HepG2 (cell line): Measurements from ENCODE around the gene ZDHHC24. TPM values are rescaled to one million over a fixed set of nuclear protein-coding genes. Genes with fewer than 3 reads are reported as not detected.

Experiments
- DZIP1 ChIP-seq: sonication (generic); formaldehyde crosslinking; IDR thresholded peaks from 2 replicates; pipeline ENCODE4 v1.5.0; 2020; ENCODE audit warnings: mild to moderate bottlenecking, missing genetic modification reagents
- EED ChIP-seq: sonication (generic); formaldehyde crosslinking; IDR thresholded peaks from 2 replicates; pipeline ENCODE4 v1.5.0; 2020; ENCODE audit warnings: mild to moderate bottlenecking, missing genetic modification reagents
- EHMT2 ChIP-seq: fragments of 200-600 bp; sonication (generic); IDR thresholded peaks from 2 replicates; pipeline ENCODE4 v1.7.0; 2017; ENCODE audit warnings: antibody characterized with exemption, low read depth, low read length, borderline replicate concordance
- GATAD2A ChIP-seq: IDR thresholded peaks from 2 replicates; pipeline ENCODE4 v1.6.1; 2016
- HIVEP1 ChIP-seq: sonication (generic); formaldehyde crosslinking; IDR thresholded peaks from 2 replicates; pipeline ENCODE4 v1.4.0; 2020; ENCODE audit warnings: mild to moderate bottlenecking, missing genetic modification reagents
- KAT8 ChIP-seq: IDR thresholded peaks from 2 replicates; pipeline ENCODE4 v1.6.1; 2016; ENCODE audit warnings: missing genetic modification reagents, missing compliant biosample characterization
- KMT2B ChIP-seq: IDR thresholded peaks from 2 replicates; pipeline ENCODE4 v1.6.1; 2016; ENCODE audit warnings: missing genetic modification reagents, missing compliant biosample characterization
- MLX ChIP-seq: IDR thresholded peaks from 2 replicates; pipeline ENCODE4 v1.6.1; 2016
- MTF2 ChIP-seq: sonication (generic); formaldehyde crosslinking; IDR thresholded peaks from 2 replicates; pipeline ENCODE4 v1.5.0; 2020; ENCODE audit warnings: missing genetic modification reagents, borderline replicate concordance
- PAX8 ChIP-seq: sonication (generic); formaldehyde crosslinking; IDR thresholded peaks from 2 replicates; pipeline ENCODE4 v1.8.0; 2022; ENCODE audit warnings: mild to moderate bottlenecking, missing genetic modification reagents, borderline replicate concordance
- PPARG ChIP-seq: conservative IDR thresholded peaks from 2 replicates; pipeline ENCODE4 v1.6.1; 2016; ENCODE audit warnings: missing biosample characterization, missing genetic modification reagents
- SMAD9 ChIP-seq: sonication (generic); formaldehyde crosslinking; IDR thresholded peaks from 2 replicates; pipeline ENCODE4 v1.5.1; 2020; ENCODE audit warnings: mild to moderate bottlenecking, missing genetic modification reagents
- SOX13 ChIP-seq, 3 experiments: fragments of 450-650 bp in 1 of 3; sonication (generic) in 1 of 3; formaldehyde crosslinking in 1 of 3; IDR thresholded peaks in 2 of 3; conservative IDR thresholded peaks in 1 of 3; 2 replicates each; pipeline versions ENCODE4 v1.5.0 to v1.6.1; 2016 to 2020; ENCODE audit warnings: antibody characterized with exemption in 1 of 3, mild to moderate bottlenecking in 1 of 3, missing compliant biosample characterization in 1 of 3, missing genetic modification reagents in 1 of 3, moderate library complexity in 1 of 3
- SRSF9 ChIP-seq: fragments of 200-400 bp; formaldehyde crosslinking; IDR thresholded peaks from 2 replicates; pipeline ENCODE4 v1.6.1; 2018; ENCODE audit warnings: borderline replicate concordance, mild to moderate bottlenecking, low read depth, low read length; ENCODE audit not compliant: insufficient read depth, poor library complexity, severe bottlenecking
- ZNF550 ChIP-seq: sonication (generic); formaldehyde crosslinking; IDR thresholded peaks from 2 replicates; pipeline ENCODE4 v1.4.0; 2020; ENCODE audit warnings: mild to moderate bottlenecking, missing genetic modification reagents, borderline replicate concordance
- polyA plus RNA-seq, 8 experiments: library from polyadenylated mRNA; depleted of rRNA in 3 of 8; stranded (reverse) in 7 of 8; unstranded in 1 of 8; fragments of >200 nt; fragmentation: Illumina TruSeq in 4 of 8; extraction: Trizol in 4 of 8; gene quantifications; 2 replicates each; pipeline versions ENCODE4 v1.2.1 to v1.2.3, GENCODE V29; 2011 to 2016; ENCODE audit warnings: low read depth in 4 of 8, missing spikeins in 1 of 8, mixed read lengths in 1 of 8; ENCODE audit not compliant: insufficient read depth in 1 of 8
- total RNA-seq, 5 experiments: library from RNA; depleted of rRNA; stranded (reverse); fragments of >200 nt; fragmentation: Illumina TruSeq; extraction: Trizol; gene quantifications; 2 replicates each; pipeline ENCODE4 v1.2.3, GENCODE V29; 2016; ENCODE audit warnings: low read depth in 1 of 5
- TF ChIP-seq, protein P1 (sequence below): sonication (generic); formaldehyde crosslinking; IDR thresholded peaks from 2 replicates; pipeline ENCODE4 v1.8.0; 2022; ENCODE audit warnings: missing genetic modification reagents, mild to moderate bottlenecking, borderline replicate concordance
- TF ChIP-seq, protein P2 (sequence below): sonication (generic); formaldehyde crosslinking; IDR thresholded peaks from 2 replicates; pipeline ENCODE4 v1.9.0; 2021; ENCODE audit warnings: missing genetic modification reagents, borderline replicate concordance
- TF ChIP-seq, protein P3 (sequence below): sonication (generic); formaldehyde crosslinking; IDR thresholded peaks from 2 replicates; pipeline ENCODE4 v1.4.0; 2020; ENCODE audit warnings: missing genetic modification reagents
- TF ChIP-seq, protein P4 (sequence below): sonication (generic); formaldehyde crosslinking; IDR thresholded peaks from 2 replicates; pipeline ENCODE4 v1.5.1; 2020; ENCODE audit warnings: missing genetic modification reagents, mild to moderate bottlenecking, borderline replicate concordance

The ZDHHC24 gene
- total and polyA plus RNA-seq, 2 of the 13 experiments (the other 11 are each of a cell fraction or from before 2014, with no cell fraction given): 4.3 TPM

DNA sequence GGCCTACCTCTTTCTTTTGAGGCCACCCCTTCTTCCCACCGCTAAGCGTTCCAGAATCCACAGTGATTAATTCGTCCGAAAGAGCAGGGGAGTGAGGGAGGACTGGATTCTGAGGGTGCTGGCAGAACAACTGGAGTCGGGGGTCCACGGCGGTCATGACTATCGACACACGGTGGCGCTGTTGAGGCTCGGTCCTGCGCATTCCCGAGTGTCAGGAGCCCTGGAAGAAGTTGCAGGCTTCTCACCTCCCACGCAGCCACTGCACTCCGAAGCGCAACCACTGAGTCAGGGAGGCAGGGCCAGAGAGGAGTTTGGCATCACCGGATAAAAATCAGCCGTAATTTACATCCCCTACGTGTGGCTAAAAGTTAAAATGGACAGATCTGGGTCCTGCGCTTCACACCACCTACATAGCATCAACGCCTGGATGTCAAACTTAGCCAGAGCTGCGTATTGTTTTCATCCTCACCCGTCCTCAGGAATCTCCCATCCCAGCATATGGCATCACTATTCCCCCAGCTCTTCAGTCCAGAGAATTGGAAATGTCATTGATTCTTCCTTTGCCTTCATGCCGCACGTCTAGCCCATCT, 33.3 kb upstream of the ZDHHC24 start (continued):
- TF ChIP-seq, protein P1, sequence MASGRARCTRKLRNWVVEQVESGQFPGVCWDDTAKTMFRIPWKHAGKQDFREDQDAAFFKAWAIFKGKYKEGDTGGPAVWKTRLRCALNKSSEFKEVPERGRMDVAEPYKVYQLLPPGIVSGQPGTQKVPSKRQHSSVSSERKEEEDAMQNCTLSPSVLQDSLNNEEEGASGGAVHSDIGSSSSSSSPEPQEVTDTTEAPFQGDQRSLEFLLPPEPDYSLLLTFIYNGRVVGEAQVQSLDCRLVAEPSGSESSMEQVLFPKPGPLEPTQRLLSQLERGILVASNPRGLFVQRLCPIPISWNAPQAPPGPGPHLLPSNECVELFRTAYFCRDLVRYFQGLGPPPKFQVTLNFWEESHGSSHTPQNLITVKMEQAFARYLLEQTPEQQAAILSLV: no peak
- TF ChIP-seq PAX8 (CRISPR knock-in tag) (no peak), GATAD2A (CRISPR knock-in tag) (0 out of 2 replicates have a peak, but pooled peaks have one; percentile 30), KMT2B (no peak), HIVEP1 (CRISPR knock-in tag) (no peak), PPARG (no peak), ZNF550 (CRISPR knock-in tag) (no peak), MLX (no peak), EHMT2 (no peak), SMAD9 (CRISPR knock-in tag) (no peak), KAT8 (CRISPR knock-in tag) (no peak), MTF2 (no peak), DZIP1 (no peak), EED (no peak), SRSF9 (no peak), SOX13 (IDR thresholded peaks at IDR 0.05) (no peak), SOX13 (CRISPR knock-in tag; conservative IDR thresholded peaks at IDR 0.05 in 1 of 2, IDR thresholded peaks at IDR 0.05 in 1 of 2) (no peak)
- TF ChIP-seq, protein P2, sequence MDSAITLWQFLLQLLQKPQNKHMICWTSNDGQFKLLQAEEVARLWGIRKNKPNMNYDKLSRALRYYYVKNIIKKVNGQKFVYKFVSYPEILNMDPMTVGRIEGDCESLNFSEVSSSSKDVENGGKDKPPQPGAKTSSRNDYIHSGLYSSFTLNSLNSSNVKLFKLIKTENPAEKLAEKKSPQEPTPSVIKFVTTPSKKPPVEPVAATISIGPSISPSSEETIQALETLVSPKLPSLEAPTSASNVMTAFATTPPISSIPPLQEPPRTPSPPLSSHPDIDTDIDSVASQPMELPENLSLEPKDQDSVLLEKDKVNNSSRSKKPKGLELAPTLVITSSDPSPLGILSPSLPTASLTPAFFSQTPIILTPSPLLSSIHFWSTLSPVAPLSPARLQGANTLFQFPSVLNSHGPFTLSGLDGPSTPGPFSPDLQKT: no peak
- TF ChIP-seq, protein P3, sequence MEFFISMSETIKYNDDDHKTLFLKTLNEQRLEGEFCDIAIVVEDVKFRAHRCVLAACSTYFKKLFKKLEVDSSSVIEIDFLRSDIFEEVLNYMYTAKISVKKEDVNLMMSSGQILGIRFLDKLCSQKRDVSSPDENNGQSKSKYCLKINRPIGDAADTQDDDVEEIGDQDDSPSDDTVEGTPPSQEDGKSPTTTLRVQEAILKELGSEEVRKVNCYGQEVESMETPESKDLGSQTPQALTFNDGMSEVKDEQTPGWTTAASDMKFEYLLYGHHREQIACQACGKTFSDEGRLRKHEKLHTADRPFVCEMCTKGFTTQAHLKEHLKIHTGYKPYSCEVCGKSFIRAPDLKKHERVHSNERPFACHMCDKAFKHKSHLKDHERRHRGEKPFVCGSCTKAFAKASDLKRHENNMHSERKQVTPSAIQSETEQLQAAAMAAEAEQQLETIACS (CRISPR knock-in tag): no peak
- TF ChIP-seq, protein P4, sequence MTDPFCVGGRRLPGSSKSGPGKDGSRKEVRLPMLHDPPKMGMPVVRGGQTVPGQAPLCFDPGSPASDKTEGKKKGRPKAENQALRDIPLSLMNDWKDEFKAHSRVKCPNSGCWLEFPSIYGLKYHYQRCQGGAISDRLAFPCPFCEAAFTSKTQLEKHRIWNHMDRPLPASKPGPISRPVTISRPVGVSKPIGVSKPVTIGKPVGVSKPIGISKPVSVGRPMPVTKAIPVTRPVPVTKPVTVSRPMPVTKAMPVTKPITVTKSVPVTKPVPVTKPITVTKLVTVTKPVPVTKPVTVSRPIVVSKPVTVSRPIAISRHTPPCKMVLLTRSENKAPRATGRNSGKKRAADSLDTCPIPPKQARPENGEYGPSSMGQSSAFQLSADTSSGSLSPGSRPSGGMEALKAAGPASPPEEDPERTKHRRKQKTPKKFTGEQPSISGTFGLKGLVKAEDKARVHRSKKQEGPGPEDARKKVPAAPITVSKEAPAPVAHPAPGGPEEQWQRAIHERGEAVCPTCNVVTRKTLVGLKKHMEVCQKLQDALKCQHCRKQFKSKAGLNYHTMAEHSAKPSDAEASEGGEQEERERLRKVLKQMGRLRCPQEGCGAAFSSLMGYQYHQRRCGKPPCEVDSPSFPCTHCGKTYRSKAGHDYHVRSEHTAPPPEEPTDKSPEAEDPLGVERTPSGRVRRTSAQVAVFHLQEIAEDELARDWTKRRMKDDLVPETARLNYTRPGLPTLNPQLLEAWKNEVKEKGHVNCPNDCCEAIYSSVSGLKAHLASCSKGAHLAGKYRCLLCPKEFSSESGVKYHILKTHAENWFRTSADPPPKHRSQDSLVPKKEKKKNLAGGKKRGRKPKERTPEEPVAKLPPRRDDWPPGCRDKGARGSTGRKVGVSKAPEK (CRISPR knock-in tag): no peak
